SU-DHL-6 (cell line): Measurements from ENCODE around the gene PRDM16.

Experiments used
- H2AFZ ChIP-seq: fragments of 200-600 bp; sonication (generic); 2 replicates; pipeline ENCODE4 v1.6.1; 2014; ENCODE audit warnings: low read depth, mild to moderate bottlenecking, moderate library complexity, mixed read lengths, antibody characterized with exemption, low read length; ENCODE audit not compliant: severe bottlenecking
- H3F3A ChIP-seq: fragments of 200-600 bp; shearing (Covaris generic); 2 replicates; pipeline ENCODE4 v1.6.0; 2016; ENCODE audit warnings: antibody characterized with exemption, mild to moderate bottlenecking; ENCODE audit not compliant: insufficient read depth
- H3K27ac ChIP-seq: fragments of 200-600 bp; sonication (generic); 2 replicates; pipeline ENCODE4 v1.5.1; 2016; ENCODE audit warnings: low read depth, mild to moderate bottlenecking, low read length, moderate library complexity, mixed read lengths
- H3K27me3 ChIP-seq: fragments of 200-600 bp; sonication (generic), shearing (Covaris generic); 2 replicates; pipeline ENCODE4 v1.6.0; 2014; ENCODE audit warnings: mild to moderate bottlenecking, low read length
- H3K36me3 ChIP-seq: fragments of 200-600 bp; sonication (generic); 2 replicates; pipeline ENCODE4 v1.6.1; 2014; ENCODE audit warnings: mild to moderate bottlenecking, low read length, mixed read lengths
- H3K4me2 ChIP-seq: fragments of 300-600, 200-600 bp; shearing (Covaris generic), sonication (generic); 2 replicates; pipeline ENCODE4 v1.6.0; 2014; ENCODE audit warnings: low read length, low read depth, mild to moderate bottlenecking; ENCODE audit not compliant: poor library complexity, severe bottlenecking
- H3K4me3 ChIP-seq: fragments of 200-600 bp; sonication (generic); 2 replicates; pipeline ENCODE4 v1.5.1; 2014; ENCODE audit warnings: antibody characterized with exemption, low read length, mild to moderate bottlenecking, mixed read lengths; ENCODE audit not compliant: insufficient read depth, poor library complexity, severe bottlenecking
- H3K79me2 ChIP-seq: fragments of 200-600 bp; sonication (generic); 2 replicates; pipeline ENCODE4 v1.6.1; 2014; ENCODE audit warnings: mild to moderate bottlenecking, low read length, moderate library complexity; ENCODE audit not compliant: insufficient read depth
- H3K9ac ChIP-seq: fragments of 200-600 bp; sonication (generic); 2 replicates; pipeline ENCODE4 v1.7.0; 2014; ENCODE audit warnings: mild to moderate bottlenecking, low read length
- H3K9me2 ChIP-seq: fragments of 200-600 bp; sonication (generic); replicated peaks from 2 replicates; pipeline ENCODE4 v1.6.1; 2014; ENCODE audit warnings: low read length; ENCODE audit not compliant: insufficient read depth
- H3K9me3 ChIP-seq: fragments of 200-600 bp; sonication (generic); 2 replicates; pipeline ENCODE4 v1.6.1; 2014; ENCODE audit warnings: low read length, mixed read lengths; ENCODE audit not compliant: insufficient read depth
- H4K20me1 ChIP-seq: fragments of 200-600 bp; sonication (generic); 2 replicates; pipeline ENCODE4 v1.6.1; 2014; ENCODE audit warnings: low read depth, mild to moderate bottlenecking, antibody characterized with exemption, low read length, moderate library complexity, mixed read lengths
- EZH2phosphoT487 ChIP-seq: fragments of 200-600 bp; sonication (generic), shearing (Covaris generic); conservative IDR thresholded peaks from 2 replicates; pipeline ENCODE4 v1.6.1; 2018; ENCODE audit warnings: mild to moderate bottlenecking, antibody characterized with exemption, low read length, moderate library complexity, mixed read lengths
- TF ChIP-seq, protein P1 (sequence below): fragments of 200-600 bp; sonication (generic); IDR thresholded peaks from one replicate; pipeline ENCODE4 v1.5.1; 2017; ENCODE audit warnings: antibody characterized with exemption, mild to moderate bottlenecking, low read length, moderate library complexity; ENCODE audit not compliant: insufficient read depth, poor library complexity, severe bottlenecking

PRDM16 gene

DNA sequence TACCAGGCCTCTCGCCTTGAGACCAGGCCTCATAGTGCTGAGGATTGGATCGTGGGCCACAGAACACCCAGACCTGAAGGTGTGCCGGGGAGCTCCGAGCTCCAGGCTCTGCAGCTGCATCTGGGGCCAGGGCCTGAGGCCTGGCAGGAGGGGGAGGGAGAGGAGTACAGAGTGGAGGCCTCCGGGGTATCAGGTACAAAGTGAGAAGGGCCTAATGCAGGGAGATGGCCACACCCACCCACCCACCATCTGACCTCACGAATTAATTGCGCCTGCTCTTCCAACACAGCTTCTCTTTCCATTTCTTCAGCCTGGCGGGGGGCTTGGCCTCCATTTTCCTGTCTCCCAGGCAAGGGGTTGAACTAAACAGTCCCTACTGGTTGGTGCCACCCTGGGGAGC is 286.1 kb downstream of the PRDM16 start:
- H3F3A ChIP-seq, result no peaks in the 10 kb centered on the region
- H3K27me3 ChIP-seq, result no peaks in the 10 kb centered on the region
- H4K20me1 ChIP-seq, result no peaks in the 10 kb centered on the region
- H2AFZ ChIP-seq, result no peak overlapping the region
- no peaks in the 10 kb centered on the region for H3K36me3 ChIP-seq
- H3K9me2 ChIP-seq, result no peaks in the 10 kb centered on the region
- no peak overlapping the region for H3K4me2 ChIP-seq
- no peak overlapping the region for H3K27ac ChIP-seq
- TF ChIP-seq, protein P1, sequence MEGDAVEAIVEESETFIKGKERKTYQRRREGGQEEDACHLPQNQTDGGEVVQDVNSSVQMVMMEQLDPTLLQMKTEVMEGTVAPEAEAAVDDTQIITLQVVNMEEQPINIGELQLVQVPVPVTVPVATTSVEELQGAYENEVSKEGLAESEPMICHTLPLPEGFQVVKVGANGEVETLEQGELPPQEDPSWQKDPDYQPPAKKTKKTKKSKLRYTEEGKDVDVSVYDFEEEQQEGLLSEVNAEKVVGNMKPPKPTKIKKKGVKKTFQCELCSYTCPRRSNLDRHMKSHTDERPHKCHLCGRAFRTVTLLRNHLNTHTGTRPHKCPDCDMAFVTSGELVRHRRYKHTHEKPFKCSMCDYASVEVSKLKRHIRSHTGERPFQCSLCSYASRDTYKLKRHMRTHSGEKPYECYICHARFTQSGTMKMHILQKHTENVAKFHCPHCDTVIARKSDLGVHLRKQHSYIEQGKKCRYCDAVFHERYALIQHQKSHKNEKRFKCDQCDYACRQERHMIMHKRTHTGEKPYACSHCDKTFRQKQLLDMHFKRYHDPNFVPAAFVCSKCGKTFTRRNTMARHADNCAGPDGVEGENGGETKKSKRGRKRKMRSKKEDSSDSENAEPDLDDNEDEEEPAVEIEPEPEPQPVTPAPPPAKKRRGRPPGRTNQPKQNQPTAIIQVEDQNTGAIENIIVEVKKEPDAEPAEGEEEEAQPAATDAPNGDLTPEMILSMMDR, result no peak
- TF ChIP-seq EZH2phosphoT487, result no peak
- H3K9ac ChIP-seq, result no peak overlapping the region
- no peaks in the 10 kb centered on the region for H3K79me2 ChIP-seq
- no peak overlapping the region for H3K4me3 ChIP-seq
- H3K9me3 ChIP-seq, result no peaks in the 10 kb centered on the region

DNA sequence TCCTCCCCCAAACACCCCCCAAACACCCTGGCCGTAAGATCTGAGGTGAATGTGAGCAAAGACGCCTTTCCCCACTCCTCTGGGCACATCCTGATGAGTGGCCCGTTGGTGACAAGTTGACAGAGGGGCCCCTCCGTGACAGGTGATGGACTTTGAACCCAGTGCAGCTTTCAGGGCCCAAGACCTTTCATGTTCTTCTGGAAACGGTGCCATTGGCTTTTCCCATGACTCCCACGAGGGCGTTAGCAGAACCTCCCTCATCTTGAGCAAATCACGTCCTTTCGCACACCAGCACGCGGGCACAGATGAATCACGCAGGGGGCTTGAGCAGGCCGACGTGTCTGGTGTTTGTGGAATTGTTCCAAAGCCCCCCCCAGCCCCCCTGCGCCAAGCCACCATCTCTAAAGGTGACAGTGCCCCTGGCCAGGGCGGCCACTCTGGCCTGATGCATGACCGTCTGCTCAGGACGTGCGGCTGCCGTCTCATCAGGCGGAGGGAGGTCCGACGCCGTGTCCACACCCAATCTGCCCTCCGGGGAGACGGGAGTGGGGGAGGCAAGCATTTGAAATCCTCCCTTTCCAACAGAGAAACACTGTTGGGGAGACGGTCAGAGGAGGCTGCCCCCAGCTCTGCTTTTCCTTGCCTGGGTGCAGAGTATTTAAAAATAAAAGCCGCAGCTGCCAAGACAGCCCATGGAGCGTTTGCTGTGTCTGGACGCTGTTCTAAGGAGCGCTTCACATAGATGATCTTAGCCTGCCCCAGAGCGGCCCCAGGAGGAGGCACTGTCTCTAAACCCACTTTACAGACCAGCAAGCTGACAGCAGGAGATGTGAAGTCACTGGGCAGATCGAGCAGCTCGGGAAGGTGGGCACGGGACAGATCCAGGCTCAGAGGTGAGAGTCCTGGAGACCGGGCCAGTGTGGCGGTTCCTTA is 287.2 kb downstream of the PRDM16 start:
- H3K4me2 ChIP-seq, result no peak overlapping the region
- H3K27ac ChIP-seq, result no peak overlapping the region
- H3K9me3 ChIP-seq, result no peaks in the 10 kb centered on the region

DNA sequence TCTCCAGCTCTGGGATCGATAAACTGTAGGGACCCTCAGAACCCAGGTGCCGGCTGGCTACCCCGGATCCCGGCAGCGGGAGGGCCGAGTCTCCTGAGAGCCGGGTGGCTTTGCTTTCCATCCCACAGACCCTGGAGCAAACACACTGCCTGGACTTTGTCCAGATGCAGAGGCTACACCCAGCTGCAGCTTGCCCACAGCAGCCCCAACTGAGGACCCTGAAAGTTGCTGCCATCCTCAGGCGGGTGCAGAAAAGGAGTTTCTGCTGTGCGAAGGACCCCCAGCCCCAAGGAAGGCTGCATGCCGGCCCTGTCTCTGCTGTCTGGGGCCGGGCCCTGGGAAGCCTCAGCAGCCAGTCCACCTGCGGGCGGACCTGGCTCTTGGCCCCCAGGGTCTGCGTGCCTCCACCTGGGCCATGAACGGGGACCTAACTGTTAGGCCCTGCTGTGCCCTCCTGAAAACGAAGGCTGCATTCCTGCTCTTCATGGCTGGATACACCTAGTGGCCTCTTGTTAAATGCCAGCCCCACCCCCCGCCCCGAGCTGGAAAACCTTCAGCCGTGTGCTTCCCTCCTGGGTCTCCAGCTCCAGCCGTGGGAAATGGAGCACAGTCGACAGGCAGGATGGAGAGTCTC is 287.9 kb downstream of the PRDM16 start:
- Histone ChIP-seq H3K36me3 (no peaks in the 10 kb centered on the region), H3F3A (no peaks in the 10 kb centered on the region), H3K27ac (no peak overlapping the region), H3K9me2 (no peaks in the 10 kb centered on the region), H2AFZ (no peak overlapping the region), H3K9me3 (no peaks in the 10 kb centered on the region), H3K4me2 (no peak overlapping the region), H3K79me2 (no peaks in the 10 kb centered on the region), H4K20me1 (no peaks in the 10 kb centered on the region), H3K9ac (no peak overlapping the region), H3K4me3 (no peak overlapping the region), H3K27me3 (no peaks in the 10 kb centered on the region)
- TF ChIP-seq EZH2phosphoT487, result no peak
- TF ChIP-seq, protein P1, result no peak

More for the DNA sequence above, 287.2 kb downstream of the PRDM16 start:
- TF ChIP-seq, protein P1, result no peak
- TF ChIP-seq EZH2phosphoT487, result no peak
- Histone ChIP-seq H3K79me2 (no peaks in the 10 kb centered on the region), H4K20me1 (no peaks in the 10 kb centered on the region), H3K27me3 (no peaks in the 10 kb centered on the region), H3K4me3 (no peak overlapping the region), H3F3A (no peaks in the 10 kb centered on the region), H2AFZ (no peak overlapping the region), H3K9ac (no peak overlapping the region), H3K36me3 (no peaks in the 10 kb centered on the region), H3K9me2 (no peaks in the 10 kb centered on the region)
